Tibial nerve (tissue), 4 donors: ENCODE results near the gene COX19. TPM values are rescaled to one million over a fixed set of nuclear protein-coding genes. Genes with fewer than 3 reads are reported as not detected.

Experiments used
- DNase-seq, 2 donors: peaks; one replicate each; pipeline ENCODE4 v3.0.0-alpha.2; 2019; ENCODE audit warnings: low spot score in 2 of 2
- H3K27ac ChIP-seq, 4 donors: fragments of 200-600 bp; sonication (generic) in 3 of 4; one replicate each; pipeline ENCODE4 v1.5.1; 2017 to 2019; ENCODE audit warnings: mild to moderate bottlenecking in 1 of 4
- H3K27me3 ChIP-seq, 2 donors: fragments of 200-600 bp; sonication (generic) in 1 of 2; one replicate each; pipeline versions ENCODE4 v1.5.1 to v1.6.0; 2017 to 2019
- H3K36me3 ChIP-seq, 3 donors: fragments of 200-600 bp; sonication (generic); one replicate each; pipeline ENCODE4 v1.5.1; 2018 to 2019
- H3K4me1 ChIP-seq, 4 donors: fragments of 200-600 bp; sonication (generic) in 3 of 4; one replicate each; pipeline ENCODE4 v1.5.1; 2017 to 2019
- H3K4me3 ChIP-seq, 4 donors: fragments of 200-600 bp; sonication (generic) in 3 of 4; one replicate each; pipeline ENCODE4 v1.5.1; 2017 to 2019; ENCODE audit warnings: mild to moderate bottlenecking in 1 of 4, moderate library complexity in 1 of 4
- H3K9me3 ChIP-seq, 4 donors: fragments of 200-600 bp; sonication (generic) in 3 of 4; one replicate each; pipeline ENCODE4 v1.5.1; 2017 to 2019
- EP300 ChIP-seq, 2 donors: sonication (generic); formaldehyde crosslinking; IDR thresholded peaks; one replicate each; pipeline ENCODE4 v1.6.1; 2017; ENCODE audit warnings: antibody characterized with exemption in 2 of 2, mild to moderate bottlenecking in 1 of 2
- POLR2A ChIP-seq, 2 donors: fragments of 450-650 bp; IDR thresholded peaks; one replicate each; pipeline ENCODE4 v1.6.1; 2017; ENCODE audit warnings: antibody characterized with exemption in 2 of 2, mild to moderate bottlenecking in 2 of 2, moderate library complexity in 2 of 2
- WGBS, 2 donors: methylation state at CpG; one replicate each; pipeline ENCODE4 v1.1.5; 2018; 5-methylcytosine and 5-hydroxymethylcytosine counted together
- total RNA-seq, 4 donors: library from RNA; depleted of rRNA; stranded (reverse); fragments of >200 nt; gene quantifications; one replicate each; pipeline ENCODE4 v1.1.0, GENCODE V29; 2016
- TF ChIP-seq, protein P1 (sequence below), 5 experiments: fragments of 200-600 bp in 3 of 5; fragments of 450-650 bp in 2 of 5; sonication (generic) in 3 of 5; IDR thresholded peaks; one replicate each; pipeline ENCODE4 v1.5.1; 2016 to 2019; ENCODE audit warnings: antibody characterized with exemption in 5 of 5, mild to moderate bottlenecking in 3 of 5, moderate library complexity in 2 of 5

Gene COX19
- total RNA-seq, 4 donors from 2014 or later: 10.8 to 21.3 (median 11.2) TPM

DNA sequence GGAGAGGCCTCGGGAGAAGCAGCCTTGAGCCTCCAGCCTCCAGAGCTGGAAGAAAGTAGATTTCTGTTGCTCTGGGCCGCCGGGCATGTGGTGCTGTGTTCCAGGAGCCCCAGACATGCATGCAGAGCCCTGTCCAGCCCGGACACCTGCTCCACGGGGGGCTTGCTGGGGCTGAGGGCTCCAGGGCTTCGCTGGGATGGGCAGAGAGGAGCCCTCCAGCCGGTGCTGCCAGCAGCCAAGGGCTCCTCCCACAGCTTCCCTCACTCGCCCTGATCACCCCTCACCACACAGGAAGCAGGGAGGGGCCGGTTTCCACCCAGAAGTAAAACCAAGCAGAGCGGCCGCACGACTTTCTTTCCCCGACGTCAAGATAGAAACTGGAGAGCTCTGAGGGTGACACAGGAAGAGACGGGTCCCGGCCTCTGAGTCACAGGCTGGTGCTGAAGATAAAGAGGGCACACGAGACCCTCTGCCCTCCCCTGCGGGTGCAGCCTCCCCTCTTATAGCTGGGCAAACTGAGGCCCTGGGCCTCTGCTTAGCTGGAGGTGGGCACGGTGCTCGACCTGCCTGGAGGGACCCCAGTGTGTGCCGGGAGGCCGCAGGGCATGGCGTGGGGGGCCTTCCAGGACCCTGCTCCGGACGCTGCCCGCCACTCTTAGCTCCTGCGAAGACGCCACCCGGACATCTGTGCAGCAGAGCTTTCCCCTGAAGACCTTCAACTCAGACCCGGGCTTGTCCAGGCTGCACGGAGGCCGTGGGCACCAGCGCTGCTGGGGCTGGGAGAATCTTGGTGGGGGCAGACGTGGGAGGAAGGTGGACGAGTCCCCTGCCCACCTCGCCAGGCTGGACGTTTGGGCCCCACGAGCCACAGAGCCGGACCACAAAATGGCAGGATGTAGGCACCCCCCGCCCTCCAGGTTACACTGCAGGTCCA, 52.0 kb downstream of the COX19 start:
- H3K9me3 ChIP-seq: no peaks in the 10 kb centered on the region
- H3K36me3 ChIP-seq: peaks cover 0 to 9% (median 0%) of the 10 kb centered on the region in 3 donors
- H3K4me3 ChIP-seq: peak overlapping the region in 2 of 4 donors; percentile 27 to 37
- H3K27me3 ChIP-seq: peaks cover 0 to 6% of the 10 kb centered on the region in 2 donors
- H3K4me1 ChIP-seq: peaks cover 0 to 68% (median 45%) of the 10 kb centered on the region in 4 donors
- TF ChIP-seq EP300 (IDR thresholded peaks at IDR 0.05) (peak in 1 of 2 donors; percentile 53), POLR2A (IDR thresholded peaks at IDR 0.05) (peak in 1 of 2 donors; percentile 18)
- TF ChIP-seq, protein P1, sequence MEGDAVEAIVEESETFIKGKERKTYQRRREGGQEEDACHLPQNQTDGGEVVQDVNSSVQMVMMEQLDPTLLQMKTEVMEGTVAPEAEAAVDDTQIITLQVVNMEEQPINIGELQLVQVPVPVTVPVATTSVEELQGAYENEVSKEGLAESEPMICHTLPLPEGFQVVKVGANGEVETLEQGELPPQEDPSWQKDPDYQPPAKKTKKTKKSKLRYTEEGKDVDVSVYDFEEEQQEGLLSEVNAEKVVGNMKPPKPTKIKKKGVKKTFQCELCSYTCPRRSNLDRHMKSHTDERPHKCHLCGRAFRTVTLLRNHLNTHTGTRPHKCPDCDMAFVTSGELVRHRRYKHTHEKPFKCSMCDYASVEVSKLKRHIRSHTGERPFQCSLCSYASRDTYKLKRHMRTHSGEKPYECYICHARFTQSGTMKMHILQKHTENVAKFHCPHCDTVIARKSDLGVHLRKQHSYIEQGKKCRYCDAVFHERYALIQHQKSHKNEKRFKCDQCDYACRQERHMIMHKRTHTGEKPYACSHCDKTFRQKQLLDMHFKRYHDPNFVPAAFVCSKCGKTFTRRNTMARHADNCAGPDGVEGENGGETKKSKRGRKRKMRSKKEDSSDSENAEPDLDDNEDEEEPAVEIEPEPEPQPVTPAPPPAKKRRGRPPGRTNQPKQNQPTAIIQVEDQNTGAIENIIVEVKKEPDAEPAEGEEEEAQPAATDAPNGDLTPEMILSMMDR (IDR thresholded peaks at IDR 0.05): no peak
- peak overlapping the region; percentile 33 to 87 (median 84) for H3K27ac ChIP-seq
- DNase-seq: peak; percentile 31 to 59
- 33 to 51% methylated on average over 31 to 32 of the region's 40 CpGs for WGBS, 2 donors

DNA sequence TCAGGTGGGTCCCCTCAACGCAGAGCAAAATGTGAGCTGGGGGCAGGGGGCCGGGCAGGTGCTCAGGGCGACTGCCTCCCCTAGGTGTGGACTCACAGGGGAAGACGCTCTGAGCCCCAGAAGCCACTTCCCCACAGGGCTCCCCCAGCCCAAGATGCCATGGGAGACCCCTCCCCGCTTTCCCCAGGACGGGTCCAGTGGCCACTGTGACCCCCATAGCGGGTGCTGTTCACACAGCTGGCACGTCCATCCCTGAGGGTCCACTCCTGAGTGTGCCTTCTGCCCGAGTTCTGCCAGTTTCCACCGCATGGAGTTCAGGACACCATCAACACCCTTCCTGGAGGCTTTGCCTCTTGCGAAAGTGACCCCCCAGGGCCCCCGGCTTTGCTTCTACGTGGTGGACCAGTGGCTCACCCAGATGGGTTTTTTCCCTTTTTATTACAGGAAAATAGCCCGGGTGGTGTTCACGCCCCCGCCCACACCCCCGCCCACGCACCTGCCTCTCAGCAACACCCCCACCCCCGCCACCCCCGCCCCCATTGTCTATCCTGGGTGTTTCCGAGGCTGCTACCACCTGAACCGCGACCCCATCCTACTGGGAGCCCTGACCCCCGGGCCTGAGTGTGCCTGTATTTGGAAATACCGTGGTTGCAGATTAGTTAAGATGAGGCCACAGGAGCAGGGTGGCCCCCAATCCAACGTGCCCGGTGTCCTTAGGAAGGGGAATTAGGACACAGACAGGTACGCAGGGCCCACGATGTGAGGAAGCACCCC, 52.8 kb downstream of the COX19 start:
- no peaks in the 10 kb centered on the region for H3K9me3 ChIP-seq
- peak overlapping the region in 1 of 4 donors; percentile 37 for H3K4me3 ChIP-seq
- peaks cover 0 to 12% (median 0%) of the 10 kb centered on the region in 3 donors for H3K36me3 ChIP-seq
- peaks cover 0 to 59% (median 44%) of the 10 kb centered on the region in 4 donors for H3K4me1 ChIP-seq
- H3K27me3 ChIP-seq: peaks cover 0 to 6% of the 10 kb centered on the region in 2 donors
- peak overlapping the region; percentile 33 to 87 (median 84) for H3K27ac ChIP-seq
- peak in 1 of 2 donors; percentile 11 for DNase-seq
- 69 to 71% methylated on average over 25 to 29 of the region's 29 CpGs for WGBS, 2 donors
- TF ChIP-seq POLR2A (IDR thresholded peaks at IDR 0.05) (no peak), EP300 (IDR thresholded peaks at IDR 0.05) (no peak)
- TF ChIP-seq, protein P1 (IDR thresholded peaks at IDR 0.05): no peak

DNA sequence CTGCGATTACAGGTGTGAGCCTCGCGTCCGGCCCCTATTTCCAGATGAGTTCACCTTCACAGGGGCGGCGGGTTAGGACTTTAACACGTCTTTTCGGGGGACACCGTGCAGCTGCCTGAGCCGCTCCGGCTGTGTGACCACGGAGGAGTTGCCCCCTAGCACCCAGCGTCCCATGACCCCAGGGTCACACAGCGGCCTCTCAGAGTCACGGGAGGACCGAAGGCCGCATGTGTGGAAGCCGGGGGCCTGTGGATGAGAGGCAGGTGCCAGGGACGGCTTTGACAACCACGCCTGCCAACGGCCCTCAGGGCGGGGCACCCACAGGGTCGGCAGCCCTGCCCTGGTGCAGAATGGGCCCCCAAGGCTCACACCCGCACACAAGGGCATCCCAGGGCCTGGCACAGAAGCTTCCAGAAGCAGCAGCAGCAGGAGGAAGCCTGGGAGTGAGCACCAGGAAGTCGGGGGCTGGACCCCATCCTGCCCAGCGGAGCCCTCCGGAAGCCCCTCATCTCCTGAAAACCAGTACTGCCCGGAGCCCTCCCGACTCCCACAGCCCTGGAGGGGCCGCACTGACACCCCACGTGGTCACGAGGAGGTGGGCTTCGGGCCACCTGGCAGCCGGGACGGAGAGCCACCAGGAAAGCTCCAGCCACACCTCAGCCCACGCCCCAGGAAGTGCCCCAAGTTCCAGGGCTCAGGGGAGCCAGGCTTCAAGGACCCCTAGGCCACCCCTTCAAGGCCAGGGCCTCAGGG, 53.6 kb downstream of the COX19 start:
- H3K36me3 ChIP-seq: peaks cover 0 to 12% (median 0%) of the 10 kb centered on the region in 3 donors
- H3K4me3 ChIP-seq: no peak overlapping the region
- H3K27ac ChIP-seq: peak overlapping the region in 3 of 4 donors; percentile 83 to 87 (median 85)
- TF ChIP-seq, protein P1 (IDR thresholded peaks at IDR 0.05): no peak
- TF ChIP-seq POLR2A (IDR thresholded peaks at IDR 0.05) (no peak), EP300 (IDR thresholded peaks at IDR 0.05) (no peak)
- H3K27me3 ChIP-seq: peaks cover 0 to 6% of the 10 kb centered on the region in 2 donors
- peak in 1 of 2 donors; percentile 8 for DNase-seq
- peaks cover 0 to 52% (median 37%) of the 10 kb centered on the region in 4 donors for H3K4me1 ChIP-seq
- H3K9me3 ChIP-seq: no peaks in the 10 kb centered on the region
- 76 to 86% methylated on average over 15 to 26 of the region's 36 CpGs for WGBS, 2 donors

DNA sequence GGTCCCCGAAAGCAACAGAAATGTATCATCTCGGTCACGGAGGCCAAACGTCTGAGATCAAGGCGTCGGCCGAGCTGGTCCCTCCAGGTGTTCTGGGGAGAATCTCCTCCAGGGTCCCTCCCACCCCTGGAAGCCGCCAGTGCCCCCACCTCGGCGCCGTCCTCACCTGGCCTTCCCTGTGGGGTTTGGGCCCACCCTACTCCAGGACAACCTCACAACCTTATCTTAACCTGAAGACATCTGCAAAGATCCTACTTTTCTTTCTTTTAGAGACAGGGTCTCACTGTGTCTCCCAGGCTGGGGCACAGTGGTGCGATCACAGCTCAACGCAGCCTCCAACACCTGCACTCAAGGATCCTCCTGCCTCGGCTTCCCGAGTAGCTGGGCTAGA, 54.3 kb downstream of the COX19 start:
- no peak for DNase-seq
- no peak overlapping the region for H3K4me3 ChIP-seq
- H3K4me1 ChIP-seq: peaks cover 0 to 52% (median 35%) of the 10 kb centered on the region in 4 donors
- H3K36me3 ChIP-seq: peaks cover 0 to 12% (median 0%) of the 10 kb centered on the region in 3 donors
- H3K9me3 ChIP-seq: no peaks in the 10 kb centered on the region
- 91 to 96% methylated on average over 14 to 15 of the region's 15 CpGs for WGBS, 2 donors
- TF ChIP-seq EP300 (IDR thresholded peaks at IDR 0.05): no peak
- no peak for TF ChIP-seq POLR2A (IDR thresholded peaks at IDR 0.05)
- TF ChIP-seq, protein P1 (IDR thresholded peaks at IDR 0.05): no peak
- peaks cover 0 to 6% of the 10 kb centered on the region in 2 donors for H3K27me3 ChIP-seq
- peak overlapping the region in 2 of 4 donors; percentile 85 to 87 for H3K27ac ChIP-seq
